A549 (cell line): ENCODE measurements around the gene MSI2.

ENCODE experiments used
- EP300 ChIP-seq, 2 experiments: fragments of >200 bp; sonication (Bioruptor Twin); formaldehyde crosslinking; IDR thresholded peaks; 2 replicates in 1 of 2; 3 replicates in 1 of 2; pipeline ENCODE4 v1.6.1; 2016 to 2017
- JUNB ChIP-seq: fragments of >200 bp; sonication (Bioruptor Twin); formaldehyde crosslinking; IDR thresholded peaks from 2 replicates; pipeline ENCODE4 v1.6.1; 2016
- POLR2A ChIP-seq: IDR thresholded peaks from 2 replicates; pipeline ENCODE4 v1.6.1; 2012; ENCODE audit warnings: mild to moderate bottlenecking, low read length
- TF ChIP-seq, protein P1 (sequence below): fragments of >200 bp; sonication (Bioruptor Twin); formaldehyde crosslinking; IDR thresholded peaks from 3 replicates; pipeline ENCODE4 v1.5.1; 2016

DNA sequence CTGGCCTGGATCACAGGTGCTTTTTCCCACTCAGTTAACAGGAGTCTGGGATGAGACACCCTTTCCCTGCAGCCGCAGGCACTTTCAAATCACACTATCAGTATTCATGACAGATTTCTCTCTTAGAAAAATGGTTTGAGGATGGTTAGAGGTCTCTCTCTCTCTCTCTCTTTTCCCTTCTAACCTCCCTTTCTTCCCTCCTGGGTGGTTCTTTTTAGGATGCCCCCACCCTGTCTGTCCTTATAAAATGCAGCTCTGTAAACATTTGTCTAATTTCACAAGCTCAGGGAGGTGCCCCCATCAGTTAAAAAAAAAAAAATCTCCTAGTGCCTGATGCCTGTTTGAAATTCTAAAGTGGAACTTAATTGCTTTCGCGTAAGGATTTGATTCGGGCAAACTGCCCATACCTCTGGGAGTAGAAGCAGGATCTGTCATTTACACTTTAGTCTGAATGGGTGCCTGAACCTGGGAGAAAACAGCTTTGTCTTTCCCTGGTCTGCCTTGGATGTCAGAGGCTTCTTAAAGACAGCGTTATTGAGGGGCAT, 329.9 kb downstream of the MSI2 start:
- TF ChIP-seq, protein P1, sequence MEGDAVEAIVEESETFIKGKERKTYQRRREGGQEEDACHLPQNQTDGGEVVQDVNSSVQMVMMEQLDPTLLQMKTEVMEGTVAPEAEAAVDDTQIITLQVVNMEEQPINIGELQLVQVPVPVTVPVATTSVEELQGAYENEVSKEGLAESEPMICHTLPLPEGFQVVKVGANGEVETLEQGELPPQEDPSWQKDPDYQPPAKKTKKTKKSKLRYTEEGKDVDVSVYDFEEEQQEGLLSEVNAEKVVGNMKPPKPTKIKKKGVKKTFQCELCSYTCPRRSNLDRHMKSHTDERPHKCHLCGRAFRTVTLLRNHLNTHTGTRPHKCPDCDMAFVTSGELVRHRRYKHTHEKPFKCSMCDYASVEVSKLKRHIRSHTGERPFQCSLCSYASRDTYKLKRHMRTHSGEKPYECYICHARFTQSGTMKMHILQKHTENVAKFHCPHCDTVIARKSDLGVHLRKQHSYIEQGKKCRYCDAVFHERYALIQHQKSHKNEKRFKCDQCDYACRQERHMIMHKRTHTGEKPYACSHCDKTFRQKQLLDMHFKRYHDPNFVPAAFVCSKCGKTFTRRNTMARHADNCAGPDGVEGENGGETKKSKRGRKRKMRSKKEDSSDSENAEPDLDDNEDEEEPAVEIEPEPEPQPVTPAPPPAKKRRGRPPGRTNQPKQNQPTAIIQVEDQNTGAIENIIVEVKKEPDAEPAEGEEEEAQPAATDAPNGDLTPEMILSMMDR: no peak
- TF ChIP-seq JUNB: no peak
- no peak for TF ChIP-seq EP300 (IDR thresholded peaks at IDR 0.05)
- no peak for TF ChIP-seq POLR2A
